Heart left ventricle (tissue), 13 donors: Measurements from ENCODE around the gene KRTAP20-4.

Experiments
- POLR2A ChIP-seq, 2 donors: fragments of 450-650 bp; IDR thresholded peaks; one replicate each; pipeline ENCODE4 v1.6.1; 2017; ENCODE audit warnings: antibody characterized with exemption in 2 of 2, mild to moderate bottlenecking in 2 of 2, moderate library complexity in 2 of 2
- TF ChIP-seq, protein P1 (sequence below), 12 donors: fragments of 200-600 bp; sonication (generic) in 4 of 12; IDR thresholded peaks; one replicate each; pipeline versions ENCODE4 v1.5.0 to v1.8.0; 2018 to 2022; ENCODE audit warnings: antibody characterized with exemption in 12 of 12, mild to moderate bottlenecking in 5 of 12
- donor health status: ischemic (EF 13 %, LVEDD 7.1; RV severe dilation, severe dysfunction).
- donor health status: DM: no; HTN: yes; CAD: no.
- donor health status: DM: no; HTN: no; CAD: no.
- donor health status: ischemic (EF 25% LVEDD 6.9; RV normal size, moderate dysfunction).
- donor health status: ischemic (EF 25% LVEDD 5.7; RV mildly dilated, moderate dysfunction).
- donor health status: ischemic (EF 35%, LVEDD 5.7; RV mildly dilated, moderate dysfunction).
- donor health status: nonischemic (EF 11% LVEDD 7.7; RV severe dilation, severe dysfunction).
- donor health status: DM: yes; HTN: yes; CAD: no.
- donor health status: PGD.
- donor health status: ischemic (EF 29% LVEDD 5.4; RV normal size, mild dysfunction).
- donor health status: nonischemic (EF 23%, LVEDD 6.1; RV moderate dilation, normal function).

- TF ChIP-seq, protein P1, sequence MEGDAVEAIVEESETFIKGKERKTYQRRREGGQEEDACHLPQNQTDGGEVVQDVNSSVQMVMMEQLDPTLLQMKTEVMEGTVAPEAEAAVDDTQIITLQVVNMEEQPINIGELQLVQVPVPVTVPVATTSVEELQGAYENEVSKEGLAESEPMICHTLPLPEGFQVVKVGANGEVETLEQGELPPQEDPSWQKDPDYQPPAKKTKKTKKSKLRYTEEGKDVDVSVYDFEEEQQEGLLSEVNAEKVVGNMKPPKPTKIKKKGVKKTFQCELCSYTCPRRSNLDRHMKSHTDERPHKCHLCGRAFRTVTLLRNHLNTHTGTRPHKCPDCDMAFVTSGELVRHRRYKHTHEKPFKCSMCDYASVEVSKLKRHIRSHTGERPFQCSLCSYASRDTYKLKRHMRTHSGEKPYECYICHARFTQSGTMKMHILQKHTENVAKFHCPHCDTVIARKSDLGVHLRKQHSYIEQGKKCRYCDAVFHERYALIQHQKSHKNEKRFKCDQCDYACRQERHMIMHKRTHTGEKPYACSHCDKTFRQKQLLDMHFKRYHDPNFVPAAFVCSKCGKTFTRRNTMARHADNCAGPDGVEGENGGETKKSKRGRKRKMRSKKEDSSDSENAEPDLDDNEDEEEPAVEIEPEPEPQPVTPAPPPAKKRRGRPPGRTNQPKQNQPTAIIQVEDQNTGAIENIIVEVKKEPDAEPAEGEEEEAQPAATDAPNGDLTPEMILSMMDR (IDR thresholded peaks at IDR 0.05) = no peak
- TF ChIP-seq POLR2A (IDR thresholded peaks at IDR 0.05) = no peak
Observed at GRCh38 chr21:30628109-30628508, 7.7 kb downstream of the KRTAP20-4 start.
